Mesenchymal stem cell (in vitro differentiated cells and primary cell): Measurements from ENCODE around the gene MN1.

Source experiments
- DNase-seq: peaks from one replicate; pipeline ENCODE4 v3.0.0-alpha.2; 2013
- H2AFZ ChIP-seq: one replicate; pipeline ENCODE4 v1.6.1; 2013; ENCODE audit warnings: low read depth, mild to moderate bottlenecking, control low read depth, inconsistent platforms, low read length, moderate library complexity
- H2AK5ac ChIP-seq: 2 replicates; pipeline ENCODE4 v1.6.1; 2013; ENCODE audit warnings: low read length, moderate library complexity, mild to moderate bottlenecking, inconsistent platforms; ENCODE audit not compliant: severe bottlenecking
- H2BK120ac ChIP-seq: one replicate; pipeline ENCODE4 v1.6.1; 2013; ENCODE audit warnings: low read depth, mild to moderate bottlenecking, inconsistent platforms, low read length, moderate library complexity
- H2BK12ac ChIP-seq, 2 experiments: one replicate each; pipeline ENCODE4 v1.6.1; 2013; ENCODE audit warnings: inconsistent platforms in 2 of 2, low read length in 2 of 2, mild to moderate bottlenecking in 2 of 2, moderate library complexity in 2 of 2, control low read depth in 1 of 2
- H2BK15ac ChIP-seq: one replicate; pipeline ENCODE4 v1.6.1; 2013; ENCODE audit warnings: mild to moderate bottlenecking, low read depth, inconsistent platforms; ENCODE audit not compliant: poor library complexity, severe bottlenecking
- H2BK5ac ChIP-seq: 2 replicates; pipeline ENCODE4 v1.6.1; 2013; ENCODE audit warnings: low read depth, mild to moderate bottlenecking, low read length, control low read depth, inconsistent platforms; ENCODE audit not compliant: poor library complexity, severe bottlenecking
- H3K14ac ChIP-seq, 2 experiments: one replicate each; pipeline ENCODE4 v1.6.1; 2013; ENCODE audit warnings: inconsistent platforms in 2 of 2, low read length in 2 of 2, control low read depth in 1 of 2, mild to moderate bottlenecking in 1 of 2, moderate library complexity in 1 of 2
- H3K18ac ChIP-seq, 2 experiments: one replicate each; pipeline ENCODE4 v1.6.1; 2013; ENCODE audit warnings: inconsistent platforms in 2 of 2, low read length in 2 of 2, control low read depth in 1 of 2, low read depth in 1 of 2, mild to moderate bottlenecking in 1 of 2
- H3K23ac ChIP-seq, 2 experiments: one replicate each; pipeline ENCODE4 v1.6.1; 2013; ENCODE audit warnings: inconsistent platforms in 2 of 2, low read length in 2 of 2, mild to moderate bottlenecking in 2 of 2, moderate library complexity in 2 of 2, control low read depth in 1 of 2
- H3K27ac ChIP-seq: 2 replicates; pipeline ENCODE4 v1.5.1; 2013; ENCODE audit warnings: mild to moderate bottlenecking, moderate library complexity, low read length, control low read depth, inconsistent platforms; ENCODE audit not compliant: poor library complexity, severe bottlenecking
- H3K27me3 ChIP-seq, 2 experiments: 2 replicates each; pipeline versions ENCODE4 v1.6.1 to v1.7.0; 2013; ENCODE audit warnings: low read length in 2 of 2, mild to moderate bottlenecking in 2 of 2, moderate library complexity in 2 of 2, control low read depth in 1 of 2, inconsistent platforms in 1 of 2; ENCODE audit not compliant: control insufficient read depth in 1 of 2, insufficient read depth in 1 of 2
- H3K36me3 ChIP-seq, 2 experiments: 2 replicates each; pipeline versions ENCODE4 v1.6.1 to v1.7.0; 2013; ENCODE audit warnings: low read length in 2 of 2, control low read depth in 1 of 2, inconsistent platforms in 1 of 2, low read depth in 1 of 2, mild to moderate bottlenecking in 1 of 2; ENCODE audit not compliant: insufficient read depth in 2 of 2, control insufficient read depth in 1 of 2
- H3K4ac ChIP-seq, 2 experiments: one replicate each; pipeline ENCODE4 v1.6.1; 2013; ENCODE audit warnings: inconsistent platforms in 2 of 2, low read length in 2 of 2, mild to moderate bottlenecking in 2 of 2, moderate library complexity in 2 of 2, control low read depth in 1 of 2, low read depth in 1 of 2
- H3K4me1 ChIP-seq: 2 replicates; pipeline ENCODE4 v1.6.1; 2013; ENCODE audit warnings: low read depth, low read length, control low read depth; ENCODE audit not compliant: control insufficient read depth, insufficient read depth
- H3K4me2 ChIP-seq: 2 replicates; pipeline ENCODE4 v1.6.1; 2013; ENCODE audit warnings: low read length, mild to moderate bottlenecking, inconsistent platforms; ENCODE audit not compliant: poor library complexity, severe bottlenecking
- H3K4me3 ChIP-seq, 2 experiments: 2 replicates each; pipeline versions ENCODE4 v1.5.1 to v1.7.0; 2013; ENCODE audit warnings: low read length in 2 of 2, mild to moderate bottlenecking in 2 of 2, control low read depth in 1 of 2, low read depth in 1 of 2; ENCODE audit not compliant: insufficient read depth in 1 of 2
- H3K79me1 ChIP-seq: replicated peaks from 2 replicates; pipeline ENCODE4 v1.6.1; 2013; ENCODE audit warnings: mild to moderate bottlenecking, control low read depth, low read length, inconsistent platforms; ENCODE audit not compliant: poor library complexity, severe bottlenecking
- H3K9ac ChIP-seq: 2 replicates; pipeline ENCODE4 v1.7.0; 2013; ENCODE audit warnings: mild to moderate bottlenecking, low read length, moderate library complexity
- H3K9me3 ChIP-seq: 2 replicates; pipeline ENCODE4 v1.7.0; 2013; ENCODE audit warnings: mild to moderate bottlenecking, low read length; ENCODE audit not compliant: control insufficient read depth
- H4K8ac ChIP-seq: one replicate; pipeline ENCODE4 v1.6.1; 2013; ENCODE audit warnings: inconsistent platforms, mild to moderate bottlenecking, low read length, moderate library complexity
- H4K91ac ChIP-seq: one replicate; pipeline ENCODE4 v1.6.1; 2013; ENCODE audit warnings: mild to moderate bottlenecking, low read length, inconsistent platforms
- WGBS: methylation state at CpG from one replicate; pipeline ENCODE4 v1.1.7; 2013; ENCODE audit warnings: mixed read lengths; 5-methylcytosine and 5-hydroxymethylcytosine counted together

MN1 gene

GRCh38 chr22:27796829-27797519, 4.6 kb downstream of the MN1 start:
- no peak overlapping the region for H3K4ac ChIP-seq
- H2AFZ ChIP-seq, result no peak overlapping the region
- H3K23ac ChIP-seq, result no peak overlapping the region
- no peaks in the 10 kb centered on the region for H3K9me3 ChIP-seq
- no peak overlapping the region for H2BK5ac ChIP-seq
- H3K27ac ChIP-seq, result no peak overlapping the region
- no peak overlapping the region for H2AK5ac ChIP-seq
- H3K36me3 ChIP-seq, result peaks cover 0 to 36% of the 10 kb centered on the region in 2 experiments
- H3K9ac ChIP-seq, result peak overlapping the region; percentile 29
- H3K14ac ChIP-seq, result peak overlapping the region in 1 of 2 experiments; percentile 38
- peak overlapping the region in 1 of 2 experiments; percentile 86 for H3K4me3 ChIP-seq
- no peak overlapping the region for H2BK12ac ChIP-seq
- H3K4me2 ChIP-seq, result peak overlapping the region; percentile 89
- no peaks in the 10 kb centered on the region for H3K27me3 ChIP-seq
- H3K18ac ChIP-seq, result no peak overlapping the region
- H3K4me1 ChIP-seq, result peaks cover 40% of the 10 kb centered on the region
- DNase-seq, result no peak
- 63% methylated on average over 55 of the region's 55 CpGs for WGBS
- peaks cover 1% of the 10 kb centered on the region for H3K79me1 ChIP-seq
- no peak overlapping the region for H2BK15ac ChIP-seq
- H4K8ac ChIP-seq, result no peak overlapping the region
- H2BK120ac ChIP-seq, result no peak overlapping the region
- no peak overlapping the region for H4K91ac ChIP-seq

- Histone ChIP-seq H2AK5ac (no peak overlapping the region), H2BK5ac (no peak overlapping the region), H3K4ac (no peak overlapping the region), H3K27me3 (no peaks in the 10 kb centered on the region), H3K23ac (no peak overlapping the region), H2BK12ac (no peak overlapping the region), H3K9me3 (no peaks in the 10 kb centered on the region), H3K27ac (no peak overlapping the region), H4K8ac (no peak overlapping the region), H2BK15ac (no peak overlapping the region), H3K4me1 (peaks cover 45% of the 10 kb centered on the region), H3K14ac (no peak overlapping the region), H2BK120ac (no peak overlapping the region), H3K36me3 (peaks cover 0 to 42% of the 10 kb centered on the region in 2 experiments), H2AFZ (no peak overlapping the region), H4K91ac (no peak overlapping the region), H3K9ac (peak overlapping the region; percentile 71), H3K18ac (no peak overlapping the region), H3K79me1 (no peaks in the 10 kb centered on the region), H3K4me2 (peak overlapping the region; percentile 55), H3K4me3 (peak overlapping the region; percentile 10 to 65)
- no peak for DNase-seq
- WGBS, result 51% methylated on average over 13 of the region's 15 CpGs
Observed at GRCh38 chr22:27795696-27796517, 5.6 kb downstream of the MN1 start.

GRCh38 chr22:27795053-27795452, 6.5 kb downstream of the MN1 start:
- no peaks in the 10 kb centered on the region for H3K27me3 ChIP-seq
- H2BK120ac ChIP-seq, result no peak overlapping the region
- H2AK5ac ChIP-seq, result no peak overlapping the region
- no peak overlapping the region for H4K91ac ChIP-seq
- no peak for DNase-seq
- H2AFZ ChIP-seq, result no peak overlapping the region
- H3K9me3 ChIP-seq, result no peaks in the 10 kb centered on the region
- no peak overlapping the region for H3K18ac ChIP-seq
- no peak overlapping the region for H3K14ac ChIP-seq
- H3K9ac ChIP-seq, result peak overlapping the region; percentile 71
- H3K4me2 ChIP-seq, result peak overlapping the region; percentile 8
- H3K4me1 ChIP-seq, result peaks cover 46% of the 10 kb centered on the region
- peaks cover 0 to 46% of the 10 kb centered on the region in 2 experiments for H3K36me3 ChIP-seq
- peak overlapping the region; percentile 36 to 65 for H3K4me3 ChIP-seq
- 26% methylated on average over 12 of the region's 14 CpGs for WGBS
- H3K27ac ChIP-seq, result peak overlapping the region; percentile 19
- H3K79me1 ChIP-seq, result peaks cover 3% of the 10 kb centered on the region
- H2BK5ac ChIP-seq, result no peak overlapping the region
- no peak overlapping the region for H2BK12ac ChIP-seq
- H3K23ac ChIP-seq, result no peak overlapping the region
- no peak overlapping the region for H2BK15ac ChIP-seq
- H4K8ac ChIP-seq, result no peak overlapping the region
- no peak overlapping the region for H3K4ac ChIP-seq

- Histone ChIP-seq H3K4me2 (peak overlapping the region; percentile 8), H3K4me1 (peaks cover 39% of the 10 kb centered on the region), H3K4me3 (peak overlapping the region; percentile 32 to 50), H2BK5ac (no peak overlapping the region), H3K4ac (no peak overlapping the region), H4K8ac (no peak overlapping the region), H2BK15ac (no peak overlapping the region), H2BK12ac (no peak overlapping the region), H3K9me3 (no peaks in the 10 kb centered on the region), H3K14ac (no peak overlapping the region), H3K27ac (no peak overlapping the region), H3K36me3 (peaks cover 0 to 44% of the 10 kb centered on the region in 2 experiments), H3K27me3 (no peaks in the 10 kb centered on the region), H4K91ac (no peak overlapping the region), H2AFZ (no peak overlapping the region), H3K79me1 (peaks cover 10% of the 10 kb centered on the region), H2BK120ac (no peak overlapping the region), H3K18ac (no peak overlapping the region), H3K23ac (no peak overlapping the region), H3K9ac (peak overlapping the region; percentile 71), H2AK5ac (no peak overlapping the region)
- DNase-seq, result no peak
- WGBS, result 69% methylated on average over 5 of the region's 5 CpGs
Observed at GRCh38 chr22:27794226-27794625, 7.3 kb downstream of the MN1 start.
